Stimulated activated CD4-positive, alpha-beta T cell treated with anti-CD3 and anti-CD28 coated beads, Interleukin-1b, Interleukin-23, amount 100 ng/mL, for 48 hours (primary cell): Measurements from ENCODE around the gene SPON1.
"Not testable (repeated sequence)": the region's sequence is repeated elsewhere in the genome, so short reads cannot be mapped to it uniquely, and the experiment has no call there.

Experiments
- DNase-seq: peaks from one replicate; pipeline ENCODE4 v3.0.0-alpha.2; 2020

SPON1 gene

GRCh38 chr11:14090631-14091030 is 128.1 kb downstream of the SPON1 start:
- DNase-seq: not testable (repeated sequence)

GRCh38 chr11:14093065-14093464 is 130.5 kb downstream of the SPON1 start:
- no peak for DNase-seq

GRCh38 chr11:14094481-14095037 is 132.0 kb downstream of the SPON1 start:
- no peak for DNase-seq

- DNase-seq: no peak
Measured at GRCh38 chr11:14095882-14096281, 133.4 kb downstream of the SPON1 start.

- no peak for DNase-seq
Measured at GRCh38 chr11:14096606-14097005, 134.1 kb downstream of the SPON1 start.

GRCh38 chr11:14101388-14101787 is 138.9 kb downstream of the SPON1 start:
- DNase-seq: no peak

- no peak for DNase-seq
Measured at GRCh38 chr11:14102766-14103165, 140.2 kb downstream of the SPON1 start.

- no peak for DNase-seq
Measured at GRCh38 chr11:14105446-14105845, 142.9 kb downstream of the SPON1 start.

GRCh38 chr11:14106303-14107049 is 144.0 kb downstream of the SPON1 start:
- DNase-seq: no peak

GRCh38 chr11:14107050-14107430 is 144.5 kb downstream of the SPON1 start:
- no peak for DNase-seq

- no peak for DNase-seq
Measured at GRCh38 chr11:14109742-14110141, 147.2 kb downstream of the SPON1 start.

- no peak for DNase-seq
Measured at GRCh38 chr11:14110629-14111028, 148.1 kb downstream of the SPON1 start.

- no peak for DNase-seq
Measured at GRCh38 chr11:14111496-14111895, 149.0 kb downstream of the SPON1 start.

- no peak for DNase-seq
Measured at GRCh38 chr11:14112721-14113120, 150.2 kb downstream of the SPON1 start.

- DNase-seq: no peak
Measured at GRCh38 chr11:14114269-14114668, 151.7 kb downstream of the SPON1 start.

- no peak for DNase-seq
Measured at GRCh38 chr11:14114786-14115185, 152.3 kb downstream of the SPON1 start.

GRCh38 chr11:14117632-14118031 is 155.1 kb downstream of the SPON1 start:
- DNase-seq: no peak

- no peak for DNase-seq
Measured at GRCh38 chr11:14118072-14118471, 155.5 kb downstream of the SPON1 start.

GRCh38 chr11:14119357-14119756 is 156.8 kb downstream of the SPON1 start:
- peak; percentile 34 for DNase-seq

- DNase-seq: no peak
Measured at GRCh38 chr11:14124350-14124749, 161.8 kb downstream of the SPON1 start.

- DNase-seq: no peak
Measured at GRCh38 chr11:14124886-14125285, 162.4 kb downstream of the SPON1 start.

- no peak for DNase-seq
Measured at GRCh38 chr11:14125529-14125928, 163.0 kb downstream of the SPON1 start.

GRCh38 chr11:14127679-14128078 is 165.2 kb downstream of the SPON1 start:
- no peak for DNase-seq

GRCh38 chr11:14132312-14132711 is 169.8 kb downstream of the SPON1 start:
- no peak for DNase-seq

GRCh38 chr11:14133381-14133780 is 170.9 kb downstream of the SPON1 start:
- no peak for DNase-seq
